ENCODE results near the gene SYNGR3. TPM values are rescaled to one million over a fixed set of nuclear protein-coding genes. Genes with fewer than 3 reads are reported as not detected.

SYNGR3 gene
- total RNA-seq, 4 donors from 2014 or later: 1.3 to 3.9 (median 3.3) TPM; not detected in 1

DNA sequence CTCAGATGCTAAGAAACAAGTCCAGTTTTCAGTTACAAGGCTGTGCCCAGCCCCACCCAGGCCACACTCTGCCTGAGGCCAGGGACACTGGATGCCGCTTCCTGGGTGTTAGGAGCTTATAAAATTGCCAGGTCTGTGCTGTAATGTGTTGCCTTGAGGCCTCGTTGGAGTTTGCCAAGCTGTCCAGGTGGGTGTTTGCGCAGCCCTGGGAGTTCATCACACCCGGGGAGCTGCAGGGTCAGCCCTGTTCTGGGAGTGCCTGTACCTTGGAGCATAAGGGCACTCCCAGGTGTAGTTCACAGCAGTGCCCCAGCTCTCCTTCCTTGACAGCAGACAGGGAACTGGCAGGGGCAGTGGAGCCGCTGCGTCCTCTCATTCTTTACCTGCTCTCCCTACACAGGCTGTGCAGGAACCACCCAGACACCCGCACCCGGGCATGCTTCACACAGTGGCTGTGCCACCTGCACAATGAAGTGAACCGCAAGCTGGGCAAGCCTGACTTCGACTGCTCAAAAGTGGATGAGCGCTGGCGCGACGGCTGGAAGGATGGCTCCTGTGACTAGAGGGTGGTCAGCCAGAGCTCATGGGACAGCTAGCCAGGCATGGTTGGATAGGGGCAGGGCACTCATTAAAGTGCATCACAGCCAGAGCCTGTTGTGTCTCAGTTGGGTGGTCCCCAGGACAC, 4.2 kb upstream of the SYNGR3 start:
- Histone ChIP-seq H3K27ac (peak overlapping the region in 3 of 4 donors; percentile 76 to 97 (median 97)), H3K4me3 (peak overlapping the region in 3 of 4 donors; percentile 81 to 92 (median 91)), H3K27me3 (peaks cover 0 to 14% of the 10 kb centered on the region in 2 donors), H3K4me1 (peaks cover 3 to 69% (median 23%) of the 10 kb centered on the region in 4 donors), H3K36me3 (peaks cover 0 to 23% (median 0%) of the 10 kb centered on the region in 3 donors), H3K9me3 (no peaks in the 10 kb centered on the region)
- peak in 2 of 3 donors; percentile 77 to 82 for DNase-seq
- TF ChIP-seq, protein P1, sequence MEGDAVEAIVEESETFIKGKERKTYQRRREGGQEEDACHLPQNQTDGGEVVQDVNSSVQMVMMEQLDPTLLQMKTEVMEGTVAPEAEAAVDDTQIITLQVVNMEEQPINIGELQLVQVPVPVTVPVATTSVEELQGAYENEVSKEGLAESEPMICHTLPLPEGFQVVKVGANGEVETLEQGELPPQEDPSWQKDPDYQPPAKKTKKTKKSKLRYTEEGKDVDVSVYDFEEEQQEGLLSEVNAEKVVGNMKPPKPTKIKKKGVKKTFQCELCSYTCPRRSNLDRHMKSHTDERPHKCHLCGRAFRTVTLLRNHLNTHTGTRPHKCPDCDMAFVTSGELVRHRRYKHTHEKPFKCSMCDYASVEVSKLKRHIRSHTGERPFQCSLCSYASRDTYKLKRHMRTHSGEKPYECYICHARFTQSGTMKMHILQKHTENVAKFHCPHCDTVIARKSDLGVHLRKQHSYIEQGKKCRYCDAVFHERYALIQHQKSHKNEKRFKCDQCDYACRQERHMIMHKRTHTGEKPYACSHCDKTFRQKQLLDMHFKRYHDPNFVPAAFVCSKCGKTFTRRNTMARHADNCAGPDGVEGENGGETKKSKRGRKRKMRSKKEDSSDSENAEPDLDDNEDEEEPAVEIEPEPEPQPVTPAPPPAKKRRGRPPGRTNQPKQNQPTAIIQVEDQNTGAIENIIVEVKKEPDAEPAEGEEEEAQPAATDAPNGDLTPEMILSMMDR (IDR thresholded peaks at IDR 0.05): no peak
- TF ChIP-seq POLR2A (IDR thresholded peaks at IDR 0.05): peak; percentile 76 to 79

DNA sequence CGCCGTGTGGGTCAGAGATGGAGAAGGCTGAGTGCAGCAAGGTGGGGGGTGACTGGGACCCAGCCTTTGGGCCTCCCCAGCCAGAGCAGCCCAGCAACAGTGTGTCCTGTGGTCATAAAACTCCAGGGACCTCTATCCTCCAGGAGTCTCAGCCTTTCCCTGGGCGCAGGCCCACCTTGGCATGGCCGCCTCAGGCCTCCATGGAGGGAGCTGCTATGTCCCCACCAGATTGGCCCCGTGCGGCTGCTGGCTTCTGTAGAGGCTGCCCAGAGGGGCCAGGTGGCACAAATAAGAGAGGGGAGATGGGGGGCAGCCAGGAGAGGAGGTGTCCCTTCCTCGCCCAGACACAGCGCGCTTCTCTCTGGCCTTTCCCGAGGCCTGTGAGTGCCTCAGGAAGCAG, 2.6 kb upstream of the SYNGR3 start:
- Histone ChIP-seq H3K9me3 (no peaks in the 10 kb centered on the region), H3K27ac (no peak overlapping the region), H3K4me1 (peaks cover 3 to 69% (median 31%) of the 10 kb centered on the region in 4 donors), H3K36me3 (peaks cover 0 to 23% (median 0%) of the 10 kb centered on the region in 3 donors), H3K27me3 (peaks cover 0 to 22% of the 10 kb centered on the region in 2 donors), H3K4me3 (no peak overlapping the region)
- no peak for DNase-seq
- TF ChIP-seq, protein P1 (IDR thresholded peaks at IDR 0.05): no peak
- no peak for TF ChIP-seq POLR2A (IDR thresholded peaks at IDR 0.05)

DNA sequence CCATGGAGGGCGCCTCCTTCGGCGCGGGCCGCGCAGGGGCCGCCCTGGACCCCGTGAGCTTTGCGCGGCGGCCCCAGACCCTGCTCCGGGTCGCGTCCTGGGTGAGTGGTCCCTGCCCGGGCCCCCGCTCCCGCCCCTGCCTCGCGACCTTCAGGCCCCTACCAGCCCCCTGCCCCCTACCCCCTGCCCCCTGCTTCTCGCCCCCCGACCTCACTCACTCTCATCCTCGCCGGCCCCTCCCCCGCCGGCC, 256 bp downstream of the SYNGR3 start:
- H3K9me3 ChIP-seq: peaks cover 0 to 4% (median 0%) of the 10 kb centered on the region in 4 donors
- H3K27me3 ChIP-seq: peaks cover 0 to 22% of the 10 kb centered on the region in 2 donors
- H3K4me3 ChIP-seq: peak overlapping the region; percentile 46 to 71 (median 52)
- peak overlapping the region in 3 of 4 donors; percentile 4 to 85 (median 81) for H3K27ac ChIP-seq
- H3K36me3 ChIP-seq: peaks cover 0 to 23% (median 0%) of the 10 kb centered on the region in 3 donors
- DNase-seq: no peak
- H3K4me1 ChIP-seq: peaks cover 3 to 51% (median 20%) of the 10 kb centered on the region in 4 donors
- no peak for TF ChIP-seq POLR2A (IDR thresholded peaks at IDR 0.05)
- TF ChIP-seq, protein P1 (IDR thresholded peaks at IDR 0.05): no peak

DNA sequence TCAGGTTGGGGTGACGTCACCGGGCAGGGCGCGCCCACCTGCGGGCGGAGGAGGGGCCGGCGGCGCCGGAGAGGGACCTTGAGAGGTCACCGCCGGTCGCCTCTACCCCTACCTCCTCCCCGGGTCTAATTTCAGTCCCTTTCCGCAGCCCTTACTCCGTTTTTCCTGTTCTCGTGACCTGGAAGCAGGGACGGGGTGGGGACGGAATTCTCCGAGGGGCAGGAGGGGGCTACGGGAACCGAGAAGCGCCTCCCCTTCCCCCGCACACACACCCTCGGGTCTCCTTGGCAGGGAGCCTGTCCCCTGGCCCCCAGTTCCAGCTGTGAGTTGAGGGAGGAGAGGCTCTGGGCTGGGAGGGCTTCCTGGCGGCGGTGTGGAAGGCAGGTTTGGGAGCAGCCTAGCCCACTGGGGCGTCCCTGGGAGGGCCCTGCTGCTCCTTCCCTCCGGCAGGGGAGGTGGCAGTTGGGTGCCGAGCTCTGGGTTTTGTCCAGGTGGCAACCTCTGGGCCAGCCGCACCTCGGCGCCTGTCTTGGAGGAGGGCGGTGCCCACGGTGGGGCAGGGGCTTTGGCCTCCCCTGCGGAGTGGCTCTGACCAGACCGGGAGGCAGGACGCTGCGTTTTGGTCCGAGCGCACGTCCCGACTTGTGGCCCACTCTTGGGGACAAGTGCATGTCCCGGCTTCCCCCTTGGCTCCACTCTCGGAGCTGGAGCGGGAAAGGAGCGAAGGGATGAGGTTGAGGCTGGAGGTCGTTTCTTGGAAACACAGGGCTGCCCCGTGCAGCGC, 773 bp downstream of the SYNGR3 start:
- DNase-seq: peak in 2 of 3 donors; percentile 86 to 90
- TF ChIP-seq, protein P1 (IDR thresholded peaks at IDR 0.05): no peak
- no peak for TF ChIP-seq POLR2A (IDR thresholded peaks at IDR 0.05)
- Histone ChIP-seq H3K27me3 (peaks cover 0 to 22% of the 10 kb centered on the region in 2 donors), H3K27ac (peak overlapping the region; percentile 4 to 85 (median 80)), H3K4me1 (peaks cover 3 to 46% (median 16%) of the 10 kb centered on the region in 4 donors), H3K9me3 (peaks cover 0 to 4% (median 0%) of the 10 kb centered on the region in 4 donors), H3K36me3 (peaks cover 0 to 22% (median 0%) of the 10 kb centered on the region in 3 donors), H3K4me3 (peak overlapping the region; percentile 46 to 71 (median 52))

DNA sequence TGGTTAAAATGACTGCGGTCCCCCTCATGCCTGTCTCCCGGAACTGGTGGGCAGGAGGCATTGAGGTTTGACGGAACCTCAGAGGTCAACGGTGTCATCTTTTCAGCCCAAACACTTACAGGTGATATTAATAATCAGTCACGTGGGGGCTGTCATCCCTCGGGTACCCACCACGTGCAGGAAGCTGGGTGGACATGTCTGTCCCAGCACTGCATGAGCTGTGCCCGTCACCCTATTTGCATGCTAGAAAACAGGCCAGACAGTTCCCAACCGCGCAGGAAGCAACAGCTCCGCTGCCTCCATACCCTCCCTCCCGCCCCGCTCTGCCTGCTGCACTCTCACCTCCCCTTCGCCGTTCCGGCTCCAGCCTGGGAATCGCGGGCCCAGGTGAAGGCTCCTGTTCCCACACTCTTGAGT, 1.4 kb downstream of the SYNGR3 start:
- Histone ChIP-seq H3K27ac (peak overlapping the region; percentile 18 to 85 (median 80)), H3K36me3 (peaks cover 0 to 16% (median 0%) of the 10 kb centered on the region in 3 donors), H3K27me3 (peaks cover 0 to 22% of the 10 kb centered on the region in 2 donors), H3K4me3 (peak overlapping the region; percentile 38 to 71 (median 46)), H3K4me1 (peaks cover 3 to 40% (median 15%) of the 10 kb centered on the region in 4 donors), H3K9me3 (peaks cover 0 to 4% (median 0%) of the 10 kb centered on the region in 4 donors)
- no peak for TF ChIP-seq POLR2A (IDR thresholded peaks at IDR 0.05)
- TF ChIP-seq, protein P1 (IDR thresholded peaks at IDR 0.05): no peak
- DNase-seq: peak in 2 of 3 donors; percentile 93
